DOHH2 (cell line): ENCODE measurements around the gene ZBTB7C.

Experiments
- H3F3A ChIP-seq: fragments of 200-600 bp; sonication (generic), shearing (Covaris generic); 2 replicates; pipeline ENCODE4 v1.6.0; 2016; ENCODE audit warnings: antibody characterized with exemption, mild to moderate bottlenecking; ENCODE audit not compliant: control insufficient read depth, insufficient read depth
- H3K27ac ChIP-seq: fragments of 200-600 bp; sonication (generic); 2 replicates; pipeline ENCODE4 v1.5.1; 2014; ENCODE audit warnings: low read depth, mild to moderate bottlenecking, low read length, moderate library complexity
- H3K27me3 ChIP-seq: fragments of 200-600 bp; sonication (generic); 2 replicates; pipeline ENCODE4 v1.6.1; 2014; ENCODE audit warnings: mild to moderate bottlenecking, low read length, mixed read lengths; ENCODE audit not compliant: control insufficient read depth
- H3K36me3 ChIP-seq: fragments of 200-600 bp; sonication (generic); 2 replicates; pipeline ENCODE4 v1.6.1; 2014; ENCODE audit warnings: mild to moderate bottlenecking, low read length, moderate library complexity, mixed read lengths; ENCODE audit not compliant: control insufficient read depth
- H3K4me1 ChIP-seq: fragments of 200-600 bp; sonication (generic); 2 replicates; pipeline ENCODE4 v1.6.1; 2014; ENCODE audit warnings: mild to moderate bottlenecking, low read length, mixed read lengths; ENCODE audit not compliant: control insufficient read depth
- H3K4me2 ChIP-seq: fragments of 200-600 bp; sonication (generic); 2 replicates; pipeline ENCODE4 v1.6.0; 2014; ENCODE audit warnings: mild to moderate bottlenecking, low read length, moderate library complexity
- H3K4me3 ChIP-seq: fragments of 200-600 bp; sonication (generic); 2 replicates; pipeline ENCODE4 v1.5.1; 2014; ENCODE audit warnings: mild to moderate bottlenecking, low read length, mixed read lengths
- H3K79me2 ChIP-seq: fragments of 200-600 bp; sonication (generic); 2 replicates; pipeline ENCODE4 v1.6.1; 2014; ENCODE audit warnings: mild to moderate bottlenecking, low read length, mixed read lengths; ENCODE audit not compliant: control insufficient read depth
- H3K9me2 ChIP-seq: fragments of 200-600 bp; sonication (generic); replicated peaks from 2 replicates; pipeline ENCODE4 v1.6.1; 2014; ENCODE audit warnings: mild to moderate bottlenecking, low read length, mixed read lengths; ENCODE audit not compliant: control insufficient read depth
- H3K9me3 ChIP-seq: fragments of 200-600 bp; sonication (generic); 2 replicates; pipeline ENCODE4 v1.6.1; 2014; ENCODE audit warnings: antibody characterized with exemption, low read length, mixed read lengths; ENCODE audit not compliant: control insufficient read depth, insufficient read depth
- H4K20me1 ChIP-seq: fragments of 200-600 bp; sonication (generic); 2 replicates; pipeline ENCODE4 v1.6.0; 2014; ENCODE audit warnings: low read depth, mild to moderate bottlenecking, antibody characterized with exemption, low read length, moderate library complexity; ENCODE audit not compliant: control insufficient read depth, insufficient read depth
- CTCF ChIP-seq: fragments of 200-600 bp; sonication (generic); IDR thresholded peaks from one replicate; pipeline ENCODE4 v1.5.1; 2014; ENCODE audit warnings: antibody characterized with exemption, mild to moderate bottlenecking, low read depth, low read length; ENCODE audit not compliant: poor library complexity, severe bottlenecking
- EZH2phosphoT487 ChIP-seq: fragments of 200-600 bp; sonication (generic); IDR thresholded peaks from 2 replicates; pipeline ENCODE4 v1.6.1; 2017; ENCODE audit warnings: borderline replicate concordance, mild to moderate bottlenecking, antibody characterized with exemption, low read length, moderate library complexity, mixed read lengths

The ZBTB7C gene

GRCh38 chr18:48213791-48214190, 195.4 kb downstream of the ZBTB7C start:
- Histone ChIP-seq H3K79me2 (no peaks in the 10 kb centered on the region), H3K4me3 (no peak overlapping the region), H3K36me3 (no peaks in the 10 kb centered on the region), H3K4me1 (no peaks in the 10 kb centered on the region), H3F3A (no peaks in the 10 kb centered on the region), H4K20me1 (no peaks in the 10 kb centered on the region), H3K9me3 (no peaks in the 10 kb centered on the region), H3K27ac (no peak overlapping the region), H3K4me2 (no peak overlapping the region), H3K27me3 (no peaks in the 10 kb centered on the region; the same call in 1 of the 2 replicates), H3K9me2 (no peaks in the 10 kb centered on the region)
- no peak for TF ChIP-seq CTCF
- TF ChIP-seq EZH2phosphoT487, result no peak

GRCh38 chr18:48208432-48209140, 200.6 kb downstream of the ZBTB7C start:
- no peak for TF ChIP-seq CTCF
- no peak for TF ChIP-seq EZH2phosphoT487
- H3K79me2 ChIP-seq, result no peaks in the 10 kb centered on the region
- no peaks in the 10 kb centered on the region for H4K20me1 ChIP-seq
- H3K36me3 ChIP-seq, result no peaks in the 10 kb centered on the region
- H3K4me2 ChIP-seq, result no peak overlapping the region
- H3K27me3 ChIP-seq, result peaks cover 3% of the 10 kb centered on the region; the same call in 1 of the 2 replicates
- no peaks in the 10 kb centered on the region for H3K4me1 ChIP-seq
- no peaks in the 10 kb centered on the region for H3K9me2 ChIP-seq
- H3K4me3 ChIP-seq, result no peak overlapping the region
- no peak overlapping the region for H3K27ac ChIP-seq
- no peaks in the 10 kb centered on the region for H3K9me3 ChIP-seq
- H3F3A ChIP-seq, result no peaks in the 10 kb centered on the region

- Histone ChIP-seq H3K9me2 (no peaks in the 10 kb centered on the region), H3K4me2 (no peak overlapping the region), H4K20me1 (no peaks in the 10 kb centered on the region), H3K4me1 (no peaks in the 10 kb centered on the region), H3K36me3 (no peaks in the 10 kb centered on the region), H3K79me2 (no peaks in the 10 kb centered on the region), H3K27me3 (peaks cover 3% of the 10 kb centered on the region; the same call in 1 of the 2 replicates), H3K27ac (no peak overlapping the region), H3F3A (no peaks in the 10 kb centered on the region), H3K4me3 (no peak overlapping the region), H3K9me3 (no peaks in the 10 kb centered on the region)
- TF ChIP-seq CTCF, result no peak
- TF ChIP-seq EZH2phosphoT487, result no peak
These were observed 201.4 kb downstream of the ZBTB7C start for GRCh38 chr18:48207733-48208132.
